D341Med (cell line): ENCODE data around the gene ARHGAP26.

Source experiments
- DNase-seq: peaks from one replicate; pipeline ENCODE4 v3.0.0; 2012; ENCODE audit warnings: low spot score

ARHGAP26 gene

GRCh38 chr5:142769793-142770649 is at the start of gene ARHGAP26:
Gene ARHGAP26 (plus strand): TSS chr5:142770377. CDS start chr5:142770762, 385 bp downstream.
- peak; percentile 96 for DNase-seq

DNA sequence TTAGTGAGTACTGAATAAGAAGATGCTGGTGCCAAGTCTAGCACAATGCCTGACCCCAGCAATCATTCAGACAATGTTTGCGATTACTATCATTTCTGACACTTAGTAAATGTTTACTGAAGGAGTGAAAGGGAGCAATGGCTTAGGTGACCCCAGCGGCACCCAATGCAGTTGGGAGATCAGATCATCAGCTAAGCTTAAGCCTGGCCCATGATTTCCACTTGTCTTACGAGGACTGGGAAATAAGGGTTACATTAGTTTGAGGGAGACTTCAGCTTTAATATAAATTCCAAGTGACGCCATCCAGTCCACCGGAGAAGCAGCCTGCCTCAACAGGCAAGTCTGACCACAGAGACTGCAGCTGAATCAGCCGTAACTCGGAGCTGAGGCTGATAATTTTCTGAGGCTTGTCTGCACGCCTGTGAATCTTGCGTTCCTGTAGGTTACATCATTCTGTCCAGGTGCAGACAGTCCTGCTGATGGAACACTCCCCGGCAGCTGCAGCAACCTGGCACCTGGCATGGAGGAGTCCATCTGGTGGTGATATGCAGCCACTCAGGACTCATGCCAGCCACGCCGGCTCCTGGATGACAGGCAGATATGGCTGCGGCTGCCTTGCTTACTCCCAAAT is 49.4 kb upstream of the ARHGAP26 start:
- no peak for DNase-seq

DNA sequence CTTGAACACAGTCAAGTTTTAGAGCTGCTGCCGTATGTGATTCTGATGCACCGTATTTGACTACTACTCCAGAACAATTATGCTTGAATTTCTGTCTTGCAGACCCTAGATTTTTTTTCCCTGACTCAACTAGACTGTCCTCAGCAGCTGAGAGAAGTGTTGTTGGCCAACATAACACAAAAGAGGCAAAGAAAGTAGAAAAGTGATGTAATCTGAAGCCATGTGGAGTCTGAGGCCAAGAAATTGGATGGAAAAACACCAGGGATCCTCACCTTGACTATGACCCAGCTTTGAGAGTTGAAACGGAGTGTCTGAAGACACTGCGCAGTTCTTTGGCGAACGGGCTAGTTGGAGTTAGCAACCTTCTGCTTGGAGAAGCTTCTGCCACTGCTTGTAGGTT is 48.0 kb upstream of the ARHGAP26 start:
- DNase-seq: no peak

- DNase-seq: no peak
These were observed 47.3 kb upstream of the ARHGAP26 start for GRCh38 chr5:142722896-142723295.

- DNase-seq: no peak
These were observed 45.4 kb upstream of the ARHGAP26 start for GRCh38 chr5:142724821-142725220.

DNA sequence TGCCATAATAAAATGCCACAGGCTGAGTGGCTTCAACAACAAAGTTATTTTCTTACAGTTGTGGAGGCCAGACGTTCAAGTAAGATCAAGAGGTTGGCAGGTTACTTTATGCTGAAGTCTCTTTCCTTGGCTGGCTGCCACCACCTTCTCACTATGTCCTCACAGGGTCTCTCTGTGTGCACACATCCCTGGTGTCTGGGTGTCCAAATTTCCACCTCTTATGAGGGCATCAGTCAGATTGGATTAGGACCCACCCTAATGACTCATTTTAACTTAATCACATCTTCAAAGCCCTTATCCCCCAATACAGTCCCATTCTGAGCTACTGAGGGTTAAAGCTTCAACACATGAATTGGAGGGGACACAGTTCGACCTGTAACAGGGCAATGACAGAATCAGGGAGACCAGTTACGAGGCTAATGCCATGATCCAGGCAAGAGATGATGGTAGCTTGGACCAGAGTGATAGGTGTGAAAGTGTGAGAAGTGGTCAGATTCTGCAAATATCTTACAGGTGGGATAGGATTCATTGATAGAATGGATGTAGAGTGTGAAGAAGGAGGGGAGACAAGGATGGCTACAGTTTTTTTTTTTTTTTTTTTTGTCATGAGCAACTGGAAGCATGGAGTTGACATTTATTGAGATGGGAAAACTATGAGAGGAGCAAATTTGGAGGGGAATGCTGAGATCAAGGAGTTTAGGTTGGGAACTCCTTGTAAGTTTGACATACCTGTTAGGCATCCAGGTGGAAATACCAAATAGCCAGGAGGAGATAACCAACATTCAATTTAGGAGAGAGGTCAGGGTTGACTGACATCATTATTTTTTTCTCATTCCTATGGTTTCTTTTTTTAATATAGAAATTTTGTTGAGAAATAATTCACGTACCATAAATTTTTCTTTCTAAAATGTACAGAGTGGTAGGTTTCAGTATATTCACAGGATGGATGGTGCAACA is 44.7 kb upstream of the ARHGAP26 start:
- DNase-seq: no peak

GRCh38 chr5:142726188-142726731 is 43.9 kb upstream of the ARHGAP26 start:
- no peak for DNase-seq

- DNase-seq: no peak
These were observed 42.5 kb upstream of the ARHGAP26 start for GRCh38 chr5:142727735-142728047.

DNA sequence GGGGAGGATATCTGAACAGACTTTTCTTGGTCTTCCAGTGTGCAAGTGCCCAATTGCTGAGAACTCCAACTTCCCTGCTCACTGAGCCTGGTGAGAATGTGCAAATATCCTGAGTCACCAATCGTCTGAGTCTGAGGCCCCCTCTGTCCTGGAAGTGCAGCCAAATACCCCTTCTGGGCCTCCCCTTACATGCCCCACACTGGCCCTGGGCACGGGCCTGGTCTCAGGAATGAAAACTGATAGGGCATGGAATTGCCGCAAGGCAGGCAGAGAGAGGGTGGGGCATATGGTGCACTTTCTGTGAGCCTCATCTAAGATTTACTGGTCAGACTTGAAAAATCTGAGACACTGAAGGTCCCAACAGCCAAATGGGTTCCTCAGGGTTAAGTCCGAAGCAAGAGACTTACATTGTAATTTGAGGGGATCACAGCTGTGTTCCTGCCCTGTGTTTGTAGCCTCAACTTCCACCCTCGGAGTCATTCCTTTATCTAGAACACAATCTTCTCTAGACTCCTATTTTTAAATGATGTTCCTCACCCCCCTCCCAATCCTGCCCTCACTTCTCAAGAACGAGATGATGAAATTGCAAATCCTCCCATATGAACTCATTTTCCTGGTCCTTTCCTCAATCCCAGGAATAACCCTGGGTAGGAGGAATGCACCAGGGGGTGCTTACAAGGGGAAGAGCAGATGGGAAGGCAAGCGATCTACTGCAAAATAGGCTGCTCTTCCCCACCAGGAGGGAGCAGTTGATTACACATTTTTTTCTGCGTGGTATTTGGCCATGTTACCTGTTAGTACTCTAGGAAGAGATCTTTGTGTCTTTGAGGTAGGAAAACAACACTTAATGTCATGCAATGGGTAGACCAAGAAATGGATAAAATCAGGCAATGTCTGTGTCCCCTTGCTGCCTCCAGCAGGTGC is 34.6 kb upstream of the ARHGAP26 start:
- DNase-seq: no peak

- no peak for DNase-seq
These were observed 33.9 kb upstream of the ARHGAP26 start for GRCh38 chr5:142736247-142736632.

DNA sequence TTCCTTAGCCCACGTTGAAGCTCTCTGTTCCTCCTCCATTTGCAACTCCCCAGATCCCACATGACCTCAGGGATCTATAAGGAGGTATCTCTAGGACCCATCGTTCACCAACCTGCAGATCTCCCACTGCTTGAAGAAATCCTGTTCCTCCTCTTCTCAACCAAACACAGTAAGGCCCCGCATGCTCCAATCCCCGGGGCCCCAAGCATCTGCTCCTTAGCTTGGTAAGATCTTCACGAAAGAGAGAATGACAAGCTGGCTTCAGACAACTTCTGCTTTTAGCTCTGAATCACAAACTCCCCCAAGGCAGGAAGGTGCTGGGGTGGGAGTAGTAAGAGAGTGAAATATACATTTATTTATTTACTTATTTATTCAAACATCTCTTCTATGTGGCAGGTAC is 33.0 kb upstream of the ARHGAP26 start:
- DNase-seq: no peak

DNA sequence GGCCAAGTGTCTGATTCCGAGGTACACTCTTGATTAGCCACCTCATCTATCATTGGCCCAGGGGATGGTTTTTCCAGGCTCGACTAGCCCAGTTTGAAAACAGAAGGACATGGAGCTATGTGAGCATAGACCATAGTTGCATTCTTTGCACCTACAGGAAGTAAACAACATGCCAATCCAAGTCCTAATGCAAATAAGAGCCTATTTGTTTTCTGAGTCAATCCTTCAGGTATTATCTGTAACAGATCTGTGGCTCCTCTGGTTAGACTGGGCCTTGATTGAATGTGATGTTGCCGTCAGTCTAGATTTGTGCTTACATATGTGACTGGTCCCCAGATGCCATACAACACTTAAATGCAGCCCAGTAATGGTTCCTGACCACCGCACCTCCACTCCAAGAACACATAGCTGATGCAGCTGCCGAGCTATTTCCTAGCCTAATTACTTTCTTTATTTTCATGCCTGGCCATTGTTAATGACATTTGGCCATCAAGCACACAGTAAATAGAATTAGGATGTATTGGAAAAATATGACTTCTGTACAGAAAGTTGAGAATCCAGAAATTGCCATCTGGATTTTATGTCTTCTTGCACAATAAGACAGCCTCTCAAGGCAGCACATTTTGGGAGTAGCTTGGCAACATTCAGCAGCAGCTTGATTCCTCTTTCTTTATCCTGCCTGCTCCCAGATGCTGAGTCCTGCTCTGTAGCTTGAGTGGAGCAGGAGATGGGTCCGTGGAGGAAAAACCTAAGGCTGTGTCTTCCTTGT is 29.5 kb upstream of the ARHGAP26 start:
- no peak for DNase-seq

- no peak for DNase-seq
These were observed 26.4 kb upstream of the ARHGAP26 start for GRCh38 chr5:142743592-142744441.

GRCh38 chr5:142745268-142745667 is 24.9 kb upstream of the ARHGAP26 start:
- no peak for DNase-seq

DNA sequence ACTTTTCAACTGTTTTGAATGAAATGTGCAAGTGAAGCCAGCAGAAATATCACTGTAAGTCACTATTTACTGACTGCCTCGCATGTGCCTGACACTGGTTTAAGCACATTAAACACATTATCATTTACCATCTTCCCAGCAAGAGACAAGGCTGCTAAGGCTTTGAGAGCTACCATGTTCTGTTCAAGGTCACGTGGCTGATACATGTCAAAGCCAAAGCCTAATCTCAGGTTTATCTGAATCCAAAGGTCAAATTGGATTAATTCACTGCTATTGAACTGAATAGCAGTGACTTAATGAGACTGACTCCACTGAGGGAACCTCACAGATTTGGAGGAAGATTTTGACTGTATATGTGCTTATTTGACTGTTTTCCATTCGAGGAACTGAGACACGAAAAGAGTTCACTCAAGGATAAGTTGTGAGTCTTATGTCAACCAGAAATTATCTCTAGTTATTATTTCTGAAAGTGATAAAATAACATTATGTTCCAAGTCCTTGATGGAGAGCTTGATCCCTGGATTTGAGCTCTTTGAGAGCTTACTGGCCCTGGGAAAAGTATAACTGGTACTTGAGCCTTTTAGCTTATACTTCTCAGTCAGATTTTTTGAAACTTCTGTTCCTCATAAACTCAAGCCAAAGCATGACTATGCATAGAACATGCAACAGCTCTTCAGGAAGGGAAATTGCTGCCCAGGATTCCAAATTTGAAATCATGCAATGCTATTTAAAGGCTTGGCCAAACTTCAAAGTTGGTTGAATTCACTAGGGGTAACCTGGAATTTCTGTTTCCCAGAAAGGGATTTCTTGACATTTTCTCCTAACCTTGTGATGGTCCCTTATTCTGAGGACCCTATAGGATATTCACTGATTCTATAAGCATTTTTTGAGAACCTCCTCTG is 23.4 kb upstream of the ARHGAP26 start:
- DNase-seq: no peak

- DNase-seq: no peak
These were observed 22.0 kb upstream of the ARHGAP26 start for GRCh38 chr5:142748132-142748531.

GRCh38 chr5:142748568-142749249 is 21.5 kb upstream of the ARHGAP26 start:
- peak; percentile 37 for DNase-seq

GRCh38 chr5:142749321-142749720 is 20.9 kb upstream of the ARHGAP26 start:
- DNase-seq: no peak
